DMS114 treated with DMSO at 0.1 percent for 48 hours (cell line): Measurements from ENCODE around the gene DUS3L.
"Not testable (repeated sequence)": the region's sequence is repeated elsewhere in the genome, so short reads cannot be mapped to it uniquely, and the experiment has no call there.

Source experiments
- DNase-seq: peaks from one replicate; lab custom pipeline; 2025; ENCODE audit not compliant: unreplicated experiment; lab: John Stamatoyannopoulos, UW

DUS3L gene

GRCh38 chr19:5800361-5801270 lies 9.7 kb upstream of the DUS3L start:
- DNase-seq, result no peak

- no peak for DNase-seq
Observed at GRCh38 chr19:5799247-5800241, 8.6 kb upstream of the DUS3L start.

- no peak for DNase-seq
Observed at GRCh38 chr19:5798244-5798643, 7.3 kb upstream of the DUS3L start.

GRCh38 chr19:5795382-5795919 lies 4.5 kb upstream of the DUS3L start:
- no peak for DNase-seq

GRCh38 chr19:5793188-5793587 lies 2.2 kb upstream of the DUS3L start:
- DNase-seq, result no peak

GRCh38 chr19:5792224-5792623 lies 1.3 kb upstream of the DUS3L start:
- no peak for DNase-seq

GRCh38 chr19:5789886-5790558 lies 941 bp downstream of the DUS3L start:
- no peak for DNase-seq

GRCh38 chr19:5789351-5789761 lies 1.6 kb downstream of the DUS3L start:
- DNase-seq, result no peak

- DNase-seq, result no peak
Observed at GRCh38 chr19:5788422-5788821, 2.5 kb downstream of the DUS3L start.

- DNase-seq, result no peak
Observed at GRCh38 chr19:5787409-5788182, 3.4 kb downstream of the DUS3L start.

GRCh38 chr19:5786593-5787408 lies 4.2 kb downstream of the DUS3L start:
- no peak for DNase-seq

GRCh38 chr19:5785423-5785822 lies 5.5 kb downstream of the DUS3L start:
- DNase-seq, result no peak

GRCh38 chr19:5784581-5785147 lies 6.3 kb downstream of the DUS3L start, which contains the start of gene PRR22:
Gene PRR22, minus strand, starts transcription at chr19:5784746. Its CDS starts 86 bp downstream, at chr19:5784660.
- DNase-seq, result no peak

GRCh38 chr19:5782945-5783919 lies 7.7 kb downstream of the DUS3L start:
- no peak for DNase-seq

- no peak for DNase-seq
Observed at GRCh38 chr19:5782322-5782721, 8.6 kb downstream of the DUS3L start.

GRCh38 chr19:5780916-5781315 lies 10.0 kb downstream of the DUS3L start:
- not testable (repeated sequence) for DNase-seq

- DNase-seq, result no peak
Observed at GRCh38 chr19:5778402-5778801, 12.6 kb downstream of the DUS3L start.
